ENCODE measurements around the gene NTN1. TPM values are rescaled to one million over a fixed set of nuclear protein-coding genes. Genes with fewer than 3 reads are reported as not detected.

NTN1 gene
- total RNA-seq, 1 experiment from 2014 or later = 22.8 TPM

DNA sequence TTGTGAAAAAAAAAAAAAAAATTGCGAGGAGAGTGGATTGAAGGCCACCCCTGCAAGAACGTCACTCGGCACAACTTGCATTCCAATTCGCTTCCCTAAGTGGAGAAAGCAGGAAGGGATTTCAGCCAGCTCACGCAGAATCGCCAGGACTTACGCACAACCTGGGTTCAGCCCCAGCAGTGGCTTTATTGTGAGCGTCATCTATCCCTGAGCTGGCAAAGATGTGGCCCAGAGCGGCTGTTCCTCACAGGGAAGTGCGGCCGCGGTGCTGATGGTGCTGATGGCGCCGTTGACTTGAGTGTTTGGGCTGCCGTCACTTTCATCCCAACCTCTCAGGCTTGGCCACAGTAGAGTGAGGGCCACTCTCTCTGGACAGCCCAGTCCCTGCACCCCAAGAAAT lies 197.6 kb downstream of the NTN1 start:
- no peaks in the 10 kb centered on the region for H3K36me3 ChIP-seq
- H3K4me1 ChIP-seq (replicated peaks) = peaks cover 20% of the 10 kb centered on the region
- no peak for DNase-seq (ENCODE audit: low read depth in 1 of 2, low spot score in 2 of 2)
- no peak overlapping the region for H3K27ac ChIP-seq
- H3K4me3 ChIP-seq = no peak overlapping the region
- H3K9me3 ChIP-seq (replicated peaks) = peaks cover 9% of the 10 kb centered on the region
- no peaks in the 10 kb centered on the region for H3K27me3 ChIP-seq (replicated peaks)

GRCh38 chr17:9219631-9220397 lies 198.5 kb downstream of the NTN1 start:
- H3K4me1 ChIP-seq (replicated peaks) = peaks cover 20% of the 10 kb centered on the region

GRCh38 chr17:9220398-9221146 lies 199.3 kb downstream of the NTN1 start:
- Histone ChIP-seq H3K27ac (no peak overlapping the region), H3K4me3 (no peak overlapping the region), H3K27me3 (replicated peaks) (no peaks in the 10 kb centered on the region), H3K4me1 (replicated peaks) (peaks cover 20% of the 10 kb centered on the region), H3K36me3 (no peaks in the 10 kb centered on the region), H3K9me3 (replicated peaks) (peaks cover 9% of the 10 kb centered on the region)
- DNase-seq (ENCODE audit: low read depth in 1 of 2, low spot score in 2 of 2) = no peak

More at GRCh38 chr17:9219631-9220397, 198.5 kb downstream of the NTN1 start:
- Histone ChIP-seq H3K27ac (no peak overlapping the region), H3K9me3 (replicated peaks) (peaks cover 9% of the 10 kb centered on the region), H3K27me3 (replicated peaks) (no peaks in the 10 kb centered on the region), H3K4me3 (no peak overlapping the region), H3K36me3 (no peaks in the 10 kb centered on the region)
- DNase-seq (ENCODE audit: low read depth in 1 of 2, low spot score in 2 of 2) = no peak

- no peaks in the 10 kb centered on the region for H3K27me3 ChIP-seq (replicated peaks)
These were observed 200.0 kb downstream of the NTN1 start for GRCh38 chr17:9221147-9221921.

GRCh38 chr17:9221922-9222180 lies 200.5 kb downstream of the NTN1 start:
- no peak for DNase-seq (ENCODE audit: low read depth in 1 of 2, low spot score in 2 of 2)
- Histone ChIP-seq H3K27ac (no peak overlapping the region), H3K9me3 (replicated peaks) (no peaks in the 10 kb centered on the region), H3K36me3 (no peaks in the 10 kb centered on the region), H3K27me3 (replicated peaks) (no peaks in the 10 kb centered on the region), H3K4me1 (replicated peaks) (peaks cover 17% of the 10 kb centered on the region), H3K4me3 (no peak overlapping the region)

More at GRCh38 chr17:9221147-9221921, 200.0 kb downstream of the NTN1 start:
- DNase-seq (ENCODE audit: low read depth in 1 of 2, low spot score in 2 of 2) = no peak
- Histone ChIP-seq H3K27ac (no peak overlapping the region), H3K4me1 (replicated peaks) (peaks cover 20% of the 10 kb centered on the region), H3K4me3 (no peak overlapping the region), H3K36me3 (no peaks in the 10 kb centered on the region), H3K9me3 (replicated peaks) (peaks cover 5% of the 10 kb centered on the region)

GRCh38 chr17:9223531-9223930 lies 202.2 kb downstream of the NTN1 start:
- no peaks in the 10 kb centered on the region for H3K36me3 ChIP-seq
- H3K27me3 ChIP-seq (replicated peaks) = no peaks in the 10 kb centered on the region
- H3K4me3 ChIP-seq = no peak overlapping the region
- H3K4me1 ChIP-seq (replicated peaks) = peaks cover 8% of the 10 kb centered on the region
- DNase-seq (ENCODE audit: low read depth in 1 of 2, low spot score in 2 of 2) = no peak
- H3K27ac ChIP-seq = no peak overlapping the region
- H3K9me3 ChIP-seq (replicated peaks) = no peaks in the 10 kb centered on the region

GRCh38 chr17:9224485-9224884 lies 203.2 kb downstream of the NTN1 start:
- Histone ChIP-seq H3K9me3 (replicated peaks) (no peaks in the 10 kb centered on the region), H3K4me1 (replicated peaks) (peaks cover 18% of the 10 kb centered on the region), H3K27me3 (replicated peaks) (no peaks in the 10 kb centered on the region), H3K27ac (no peak overlapping the region), H3K36me3 (no peaks in the 10 kb centered on the region), H3K4me3 (no peak overlapping the region)
- no peak for DNase-seq (ENCODE audit: low read depth in 1 of 2, low spot score in 2 of 2)

DNA sequence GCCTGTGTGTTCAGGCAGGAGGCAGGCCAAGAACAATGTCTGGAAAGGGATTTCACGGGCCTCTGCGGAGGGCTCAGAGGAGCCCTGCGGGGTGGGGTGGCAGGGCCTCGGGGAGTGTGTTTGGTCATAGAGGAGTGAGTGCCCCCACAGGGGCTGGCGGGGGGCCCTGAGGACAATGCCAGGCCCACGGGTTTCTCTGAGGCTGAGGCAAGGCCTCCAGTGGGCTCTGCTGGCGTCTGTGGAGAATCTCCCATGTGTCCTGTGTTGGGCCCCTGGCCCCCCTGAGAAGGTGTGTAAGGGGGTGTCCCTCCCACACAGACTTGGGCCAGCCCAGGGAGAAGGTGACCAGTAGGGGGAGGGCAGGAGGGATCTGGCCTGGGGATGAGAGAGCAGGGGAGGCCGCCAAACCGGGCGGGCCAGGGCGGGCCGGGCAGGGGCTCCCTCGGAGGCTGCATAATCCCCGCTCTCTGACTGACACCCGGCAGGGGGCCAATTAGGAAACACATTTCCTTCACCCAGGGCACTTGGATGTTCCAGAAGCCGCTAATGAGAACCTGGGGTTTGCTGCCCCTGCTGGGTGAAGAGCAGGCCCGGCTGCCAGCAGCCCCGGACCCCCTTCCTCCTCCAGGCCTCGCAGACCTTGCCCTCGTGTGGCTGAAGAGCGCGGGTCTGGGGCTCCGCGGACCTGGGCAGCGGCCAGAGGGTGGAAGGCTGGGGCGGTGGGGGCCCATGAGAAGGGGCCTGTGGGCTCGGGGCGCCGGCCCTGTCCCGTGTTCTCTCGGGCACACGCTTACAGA lies 204.2 kb downstream of the NTN1 start:
- H3K27me3 ChIP-seq (replicated peaks) = no peaks in the 10 kb centered on the region
- peaks cover 28% of the 10 kb centered on the region for H3K4me1 ChIP-seq (replicated peaks)
- H3K4me3 ChIP-seq = no peak overlapping the region
- H3K9me3 ChIP-seq (replicated peaks) = no peaks in the 10 kb centered on the region
- DNase-seq (ENCODE audit: low read depth in 1 of 2, low spot score in 2 of 2) = no peak
- H3K27ac ChIP-seq = no peak overlapping the region
- H3K36me3 ChIP-seq = no peaks in the 10 kb centered on the region

DNA sequence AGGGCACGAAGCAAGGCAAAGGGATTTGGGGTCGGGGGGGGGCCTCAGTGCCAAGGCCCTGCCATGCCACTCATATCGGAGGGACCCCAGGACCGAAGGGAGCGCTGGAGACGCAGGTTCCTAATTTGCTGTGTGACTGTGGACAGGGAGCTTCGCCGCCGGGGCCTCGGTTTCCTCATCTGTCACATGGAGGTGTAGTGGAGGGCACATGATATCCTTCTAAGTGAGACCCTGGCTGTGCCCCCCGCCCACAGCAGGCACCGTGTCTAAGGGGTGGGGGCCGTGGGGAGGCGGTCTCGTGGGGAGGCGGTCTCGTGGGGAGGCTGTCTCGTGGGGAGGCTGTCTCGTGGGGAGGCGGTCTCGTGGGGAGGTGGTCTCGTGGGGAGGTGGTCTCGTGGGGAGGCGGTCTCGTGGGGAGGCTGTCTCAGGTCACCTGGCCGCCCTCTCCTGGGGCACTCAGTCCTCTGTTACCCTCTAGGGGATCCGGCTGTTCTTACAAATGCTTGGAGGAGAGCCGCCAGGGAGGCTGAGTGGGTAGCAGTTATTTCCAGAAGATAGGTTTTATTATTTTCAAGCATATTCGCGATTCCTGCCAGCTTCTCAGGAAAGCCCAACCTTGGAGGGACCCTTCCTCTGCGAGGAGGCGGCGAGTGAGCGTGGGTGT lies 205.0 kb downstream of the NTN1 start:
- peaks cover 31% of the 10 kb centered on the region for H3K4me1 ChIP-seq (replicated peaks)
- no peak overlapping the region for H3K27ac ChIP-seq
- no peaks in the 10 kb centered on the region for H3K27me3 ChIP-seq (replicated peaks)
- no peaks in the 10 kb centered on the region for H3K9me3 ChIP-seq (replicated peaks)
- H3K4me3 ChIP-seq = no peak overlapping the region
- DNase-seq (ENCODE audit: low read depth in 1 of 2, low spot score in 2 of 2) = no peak
- H3K36me3 ChIP-seq = no peaks in the 10 kb centered on the region

GRCh38 chr17:9226794-9227135 lies 205.5 kb downstream of the NTN1 start:
- Histone ChIP-seq H3K4me3 (no peak overlapping the region), H3K36me3 (no peaks in the 10 kb centered on the region), H3K9me3 (replicated peaks) (no peaks in the 10 kb centered on the region)

GRCh38 chr17:9227819-9228407 lies 206.6 kb downstream of the NTN1 start:
- H3K27ac ChIP-seq = peak overlapping the region; percentile 45
- no peak overlapping the region for H3K4me3 ChIP-seq
- H3K36me3 ChIP-seq = no peaks in the 10 kb centered on the region
- H3K9me3 ChIP-seq (replicated peaks) = no peaks in the 10 kb centered on the region
- no peak for DNase-seq (ENCODE audit: low read depth in 1 of 2, low spot score in 2 of 2)
- no peaks in the 10 kb centered on the region for H3K27me3 ChIP-seq (replicated peaks)
- peaks cover 31% of the 10 kb centered on the region for H3K4me1 ChIP-seq (replicated peaks)

More at GRCh38 chr17:9226794-9227135, 205.5 kb downstream of the NTN1 start:
- DNase-seq (ENCODE audit: low read depth in 1 of 2, low spot score in 2 of 2) = no peak
- H3K4me1 ChIP-seq (replicated peaks) = peaks cover 31% of the 10 kb centered on the region
- no peaks in the 10 kb centered on the region for H3K27me3 ChIP-seq (replicated peaks)
- H3K27ac ChIP-seq = no peak overlapping the region

GRCh38 chr17:9228408-9229159 lies 207.3 kb downstream of the NTN1 start:
- Histone ChIP-seq H3K36me3 (no peaks in the 10 kb centered on the region), H3K4me3 (no peak overlapping the region), H3K9me3 (replicated peaks) (no peaks in the 10 kb centered on the region), H3K4me1 (replicated peaks) (peaks cover 31% of the 10 kb centered on the region), H3K27ac (peak overlapping the region; percentile 45), H3K27me3 (replicated peaks) (no peaks in the 10 kb centered on the region)
- peak in 1 of 2 experiments; percentile 69 for DNase-seq (ENCODE audit: low read depth in 1 of 2, low spot score in 2 of 2)

All from SJSA1 (cell line).